HCT116 (cell line): Measurements from ENCODE around the gene FICD. TPM values are rescaled to one million over a fixed set of nuclear protein-coding genes. Genes with fewer than 3 reads are reported as not detected.

Experiments used
- ATAC-seq: fragments of 200-7000 bp; cut with Tn5 transposase; 2 replicates; pipeline ENCODE4 v1.9.1; 2020; ENCODE audit warnings: mild to moderate bottlenecking, moderate library complexity
- BruUV-seq: library from RNA; stranded (reverse); fragments of 400-500 nt; replicated peaks from 2 replicates; lab custom pipeline; 2021; lab: Mats Ljungman, UMichigan
- CTCF ChIA-PET: fragments of 300-600 bp; sonication (Branson Sonifier 250); formaldehyde crosslinking; loops from one replicate; lab custom pipeline; 2021; ENCODE audit warnings: antibody characterized with exemption; lab: Charles Lee
- POLR2A ChIA-PET: fragments of 300-600, 350-600 bp; sonication (Branson Sonifier 250); formaldehyde crosslinking; loops from one replicate; lab custom pipeline; 2021; ENCODE audit warnings: antibody characterized with exemption; lab: Charles Lee
- RAD21 ChIA-PET, 2 experiments: fragments of 300-600 bp; sonication (Branson Sonifier 250); formaldehyde crosslinking; loops; one replicate each; lab custom pipeline; 2023; ENCODE audit warnings: low total read pairs in 2 of 2; ENCODE audit not compliant: uncharacterized antibody in 2 of 2, unreplicated experiment in 2 of 2, low non-redundant PET in 1 of 2; lab: Charles Lee
- DNase-seq: peaks from one replicate; pipeline ENCODE4 v3.0.0-alpha.2; 2010; ENCODE audit warnings: low read depth, low spot score
- H2AFZ ChIP-seq: fragments of 200-600 bp; shearing (Covaris generic), sonication (generic); 2 replicates; pipeline ENCODE4 v1.6.1; 2017; ENCODE audit warnings: low read depth, mixed run types, mixed read lengths, antibody characterized with exemption, low read length; ENCODE audit not compliant: poor library complexity, severe bottlenecking
- H3K27ac ChIP-seq: 2 replicates; pipeline ENCODE4 v1.5.1; 2012; ENCODE audit warnings: low read depth, low read length
- H3K27me3 ChIP-seq: fragments of 200-600 bp; sonication (generic); 2 replicates; pipeline ENCODE4 v1.6.1; 2016; ENCODE audit warnings: mixed run types, low read length, mixed read lengths; ENCODE audit not compliant: insufficient read depth
- H3K36me3 ChIP-seq, 2 experiments: fragments of 200-500 bp in 1 of 2; fragments of 200-600 bp in 1 of 2; sonication (Bioruptor generic) in 1 of 2; sonication (generic) in 1 of 2; 2 replicates each; pipeline versions ENCODE4 v1.5.1 to v1.6.1; 2014 to 2016; ENCODE audit warnings: low read length in 2 of 2, inconsistent platforms in 1 of 2, mixed read lengths in 1 of 2, mixed run types in 1 of 2; ENCODE audit not compliant: insufficient read depth in 2 of 2, control insufficient read depth in 1 of 2
- H3K4me1 ChIP-seq, 2 experiments: fragments of 200-600 bp in 1 of 2; sonication (generic) in 1 of 2; 2 replicates each; pipeline versions ENCODE4 v1.5.1 to v1.6.1; 2012 to 2017; ENCODE audit warnings: low read length in 2 of 2, inconsistent platforms in 1 of 2, mild to moderate bottlenecking in 1 of 2, mixed read lengths in 1 of 2, mixed run types in 1 of 2, moderate library complexity in 1 of 2; ENCODE audit not compliant: insufficient read depth in 2 of 2, control insufficient read depth in 1 of 2
- H3K4me2 ChIP-seq: fragments of 200-600 bp; sonication (generic); 2 replicates; pipeline ENCODE4 v1.6.1; 2017; ENCODE audit warnings: mixed run types, low read length, mixed read lengths
- H3K4me3 ChIP-seq, 2 experiments: fragments of 200-600 bp in 1 of 2; sonication (generic) in 1 of 2; replicated peaks in 1 of 2; 2 replicates each; pipeline ENCODE4 v1.5.1; 2011 to 2016; ENCODE audit warnings: low read length in 2 of 2, control low read depth in 1 of 2, low read depth in 1 of 2, mild to moderate bottlenecking in 1 of 2, mixed read lengths in 1 of 2, mixed run types in 1 of 2
- H3K79me2 ChIP-seq: fragments of 200-600 bp; sonication (generic); 2 replicates; pipeline ENCODE4 v1.6.1; 2017; ENCODE audit warnings: mild to moderate bottlenecking, mixed run types, low read length, moderate library complexity, mixed read lengths; ENCODE audit not compliant: insufficient read depth
- H3K9ac ChIP-seq: fragments of 200-600 bp; sonication (generic); 2 replicates; pipeline ENCODE4 v1.6.1; 2016; ENCODE audit warnings: low read length, mixed read lengths
- H3K9me2 ChIP-seq: fragments of 200-600 bp; sonication (generic), shearing (Covaris generic); 2 replicates; pipeline ENCODE4 v1.6.1; 2017; ENCODE audit warnings: mixed run types, mild to moderate bottlenecking, moderate library complexity; ENCODE audit not compliant: insufficient read depth
- H3K9me3 ChIP-seq, 2 experiments: fragments of 200-500 bp in 1 of 2; fragments of 200-600 bp in 1 of 2; sonication (Bioruptor generic) in 1 of 2; sonication (generic) in 1 of 2; 2 replicates each; pipeline ENCODE4 v1.6.1; 2014 to 2017; ENCODE audit warnings: low read length in 2 of 2, mixed read lengths in 2 of 2, inconsistent platforms in 1 of 2, low read depth in 1 of 2, mild to moderate bottlenecking in 1 of 2, mixed run types in 1 of 2, moderate library complexity in 1 of 2; ENCODE audit not compliant: control insufficient read depth in 1 of 2, insufficient read depth in 1 of 2
- H4K20me1 ChIP-seq: fragments of 200-600 bp; sonication (generic), shearing (Covaris generic); 2 replicates; pipeline ENCODE4 v1.6.1; 2017; ENCODE audit warnings: mixed run types, mild to moderate bottlenecking, moderate library complexity; ENCODE audit not compliant: insufficient read depth
- CEBPB ChIP-seq: IDR thresholded peaks from 2 replicates; pipeline ENCODE4 v1.6.1; 2012; ENCODE audit warnings: low read depth
- CTCF ChIP-seq, 3 experiments: fragments of 200-600 bp in 1 of 3; sonication (generic) in 1 of 3; IDR thresholded peaks in 2 of 3; conservative IDR thresholded peaks in 1 of 3; 2 replicates each; pipeline ENCODE4 v1.5.1; 2012 to 2017; ENCODE audit warnings: low read depth in 2 of 3, low read length in 2 of 3, antibody characterized with exemption in 1 of 3, borderline replicate concordance in 1 of 3, control low read depth in 1 of 3, mild to moderate bottlenecking in 1 of 3, mixed read lengths in 1 of 3, mixed run types in 1 of 3, moderate library complexity in 1 of 3; ENCODE audit not compliant: insufficient read depth in 1 of 3
- EZH2phosphoT487 ChIP-seq: fragments of 200-600 bp; IDR thresholded peaks from 2 replicates; pipeline ENCODE4 v1.6.1; 2018; ENCODE audit warnings: antibody characterized with exemption, borderline replicate concordance
- JUND ChIP-seq: IDR thresholded peaks from 2 replicates; pipeline ENCODE4 v1.6.1; 2012
- POLR2A ChIP-seq: IDR thresholded peaks from 2 replicates; pipeline ENCODE4 v1.7.0; 2011; ENCODE audit warnings: borderline replicate concordance; ENCODE audit not compliant: insufficient read depth, insufficient read length; ENCODE audit errors: extremely low read depth
- POLR2AphosphoS5 ChIP-seq: IDR thresholded peaks from 2 replicates; pipeline ENCODE4 v1.6.1; 2011; ENCODE audit warnings: mild to moderate bottlenecking, low read depth, low read length, moderate library complexity
- RAD21 ChIP-seq: IDR thresholded peaks from 2 replicates; pipeline ENCODE4 v1.6.1; 2012; ENCODE audit warnings: low read depth, mild to moderate bottlenecking
- REST ChIP-seq: IDR thresholded peaks from 2 replicates; pipeline ENCODE4 v1.6.1; 2012; ENCODE audit warnings: low read depth
- SIN3A ChIP-seq: IDR thresholded peaks from 2 replicates; pipeline ENCODE4 v1.6.1; 2012; ENCODE audit warnings: low read depth
- SP1 ChIP-seq: IDR thresholded peaks from 2 replicates; pipeline ENCODE4 v1.6.1; 2012; ENCODE audit warnings: low read depth
- TCF7L2 ChIP-seq: IDR thresholded peaks from 2 replicates; pipeline ENCODE4 v1.7.0; 2011; ENCODE audit warnings: borderline replicate concordance, inconsistent platforms; ENCODE audit not compliant: insufficient read depth, insufficient read length; ENCODE audit errors: extremely low read depth
- YY1 ChIP-seq: IDR thresholded peaks from 2 replicates; pipeline ENCODE4 v1.6.1; 2011; ENCODE audit warnings: low read length, low read depth, moderate library complexity, mild to moderate bottlenecking; ENCODE audit not compliant: insufficient replicate concordance; ENCODE audit errors: extremely low read depth
- ZFX ChIP-seq: fragments of 450-650 bp; IDR thresholded peaks from 2 replicates; pipeline ENCODE4 v1.6.1; 2017
- ZNF274 ChIP-seq: fragments of 200-500 bp; sonication (Bioruptor generic); IDR thresholded peaks from 2 replicates; pipeline ENCODE4 v1.6.1; 2014; ENCODE audit warnings: mild to moderate bottlenecking, low read depth, low read length, inconsistent platforms
- intact Hi-C: fragments of 100-400 bp; cut with micrococcal nuclease; formaldehyde crosslinking; loops from 2 replicates; pipeline ENCODE4 v1.10.0; 2022
- total RNA-seq: library from RNA; stranded (reverse); gene quantifications from one replicate; pipeline ENCODE4 v1.2.1, GENCODE V29; 2021; ENCODE audit not compliant: unreplicated experiment
- TF ChIP-seq, protein P1 (sequence below): IDR thresholded peaks from 2 replicates; pipeline ENCODE4 v1.6.1; 2012

Gene FICD
- total RNA-seq, 1 experiment from 2014 or later, result 5.1 TPM

- ATAC-seq (no peak; the same call in 1 of the 2 replicates), DNase-seq (no peak)
- no peaks in the 10 kb centered on the region for H4K20me1 ChIP-seq
- TF ChIP-seq CEBPB (no peak), ZNF274 (no peak)
- H3K4me1 ChIP-seq, result no peaks in the 10 kb centered on the region
- H3K4me3 ChIP-seq, result no peak overlapping the region
- H3K9ac ChIP-seq, result no peak overlapping the region
- intact Hi-C loops, result no loop called here
- ChIA-PET RAD21 (no interaction called here), POLR2A (no interaction called here), CTCF (no interaction called here)
- peaks cover 22% of the 10 kb centered on the region; the same call in 1 of the 2 replicates for H3K79me2 ChIP-seq
- H3K4me2 ChIP-seq, result no peak overlapping the region
- BruUV-seq, result no TSS peak
- H3K27me3 ChIP-seq, result no peaks in the 10 kb centered on the region
- H3K27ac ChIP-seq, result no peak overlapping the region
- H2AFZ ChIP-seq, result no peak overlapping the region
- peaks cover 71 to 72% of the 10 kb centered on the region in 2 experiments for H3K36me3 ChIP-seq
- no peaks in the 10 kb centered on the region for H3K9me3 ChIP-seq
- H3K9me2 ChIP-seq, result no peaks in the 10 kb centered on the region
Measured at GRCh38 chr12:108525681-108526080, 10.6 kb downstream of the FICD start.

DNA sequence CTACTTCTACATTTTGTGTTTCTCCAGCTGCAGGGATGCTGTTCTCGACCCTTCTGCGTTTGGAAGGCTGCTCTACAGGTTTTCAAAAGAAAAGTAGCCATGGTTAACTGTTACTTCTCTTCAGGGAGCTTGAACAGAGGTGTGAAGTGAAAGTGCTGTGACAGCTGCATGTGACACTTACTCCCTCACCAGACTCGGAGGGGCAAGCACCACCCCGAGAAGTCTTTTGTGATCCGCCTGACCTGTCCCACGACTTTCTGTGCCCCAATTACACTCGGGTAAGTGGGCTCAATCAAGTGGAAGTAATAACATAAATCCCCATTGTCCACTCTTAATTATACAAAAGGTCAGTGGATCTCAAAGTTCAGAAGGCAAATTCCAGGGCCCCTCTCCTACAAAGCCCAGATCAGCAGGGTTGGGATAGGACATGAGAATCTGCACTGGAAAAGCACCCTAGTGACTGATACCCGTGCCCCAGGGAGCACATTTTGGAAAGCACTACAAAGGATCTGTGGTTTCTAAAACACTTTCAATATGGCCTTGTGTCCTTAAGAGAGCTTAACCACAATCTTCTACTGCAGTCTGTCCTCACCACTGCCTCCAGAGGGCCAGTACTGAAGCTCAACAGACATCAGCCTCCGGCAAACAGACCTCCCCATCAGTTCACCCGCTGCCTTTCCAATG lies 11.5 kb downstream of the FICD start:
- H3K79me2 ChIP-seq, result peaks cover 25% of the 10 kb centered on the region; the same call in 1 of the 2 replicates
- POLR2A ChIA-PET, result no interaction called here
- no peak overlapping the region for H3K4me3 ChIP-seq
- H3K4me1 ChIP-seq, result no peaks in the 10 kb centered on the region
- no peak overlapping the region for H3K27ac ChIP-seq
- no peak overlapping the region for H3K4me2 ChIP-seq
- H3K36me3 ChIP-seq, result peaks cover 68 to 71% of the 10 kb centered on the region in 2 experiments
- H3K27me3 ChIP-seq, result no peaks in the 10 kb centered on the region
- no peak overlapping the region for H2AFZ ChIP-seq
- H3K9ac ChIP-seq, result no peak overlapping the region
- BruUV-seq, result no TSS peak
- DNase-seq (no peak), ATAC-seq (peak; percentile 51)
- CTCF ChIA-PET, result no interaction called here
- intact Hi-C loops, result no loop called here
- no peaks in the 10 kb centered on the region for H3K9me2 ChIP-seq
- no peaks in the 10 kb centered on the region for H4K20me1 ChIP-seq
- RAD21 ChIA-PET, result no interaction called here
- no peak for TF ChIP-seq EZH2phosphoT487
- no peak for TF ChIP-seq POLR2A
- TF ChIP-seq REST, result no peak
- no peak for TF ChIP-seq SIN3A
- TF ChIP-seq, protein P1, sequence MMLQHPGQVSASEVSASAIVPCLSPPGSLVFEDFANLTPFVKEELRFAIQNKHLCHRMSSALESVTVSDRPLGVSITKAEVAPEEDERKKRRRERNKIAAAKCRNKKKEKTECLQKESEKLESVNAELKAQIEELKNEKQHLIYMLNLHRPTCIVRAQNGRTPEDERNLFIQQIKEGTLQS, result no peak
- TF ChIP-seq YY1, result no peak
- no peak for TF ChIP-seq TCF7L2
- TF ChIP-seq POLR2AphosphoS5, result no peak
- TF ChIP-seq RAD21, result no peak
- TF ChIP-seq CTCF (IDR thresholded peaks at IDR 0.05 in 2 of 3, conservative IDR thresholded peaks at IDR 0.05 in 1 of 3; ENCODE audit: borderline replicate concordance in 1 of 3, insufficient read depth in 1 of 3, low read depth in 2 of 3, low read length in 2 of 3), result no peak
- TF ChIP-seq ZNF274, result no peak
- no peak for TF ChIP-seq JUND
- no peak for TF ChIP-seq ZFX
- no peak for TF ChIP-seq SP1
- H3K9me3 ChIP-seq, result no peaks in the 10 kb centered on the region
